SJCRH30 (cell line): ENCODE results near the gene TRAK1. TPM values are rescaled to one million over a fixed set of nuclear protein-coding genes. Genes with fewer than 3 reads are reported as not detected.

Experiments used
- DNase-seq, 2 experiments: peaks; one replicate each; pipeline ENCODE4 v3.0.0-alpha.2; 2015 to 2020
- H3K27ac ChIP-seq: fragments of 250-450 bp; sonication (Bioruptor Pico); 2 replicates; pipeline ENCODE4 v1.5.1; 2020; ENCODE audit warnings: mild to moderate bottlenecking, moderate library complexity
- H3K27me3 ChIP-seq: fragments of 250-450 bp; sonication (Bioruptor Pico); 2 replicates; pipeline ENCODE4 v1.5.1; 2020; ENCODE audit warnings: mild to moderate bottlenecking, moderate library complexity
- H3K36me3 ChIP-seq: fragments of 250-450 bp; sonication (Bioruptor Pico); 2 replicates; pipeline ENCODE4 v1.5.1; 2020; ENCODE audit warnings: mild to moderate bottlenecking, moderate library complexity
- H3K4me1 ChIP-seq: fragments of 250-450 bp; sonication (Bioruptor Pico); 2 replicates; pipeline ENCODE4 v1.5.1; 2020; ENCODE audit warnings: mild to moderate bottlenecking, moderate library complexity
- H3K4me3 ChIP-seq: fragments of 250-450 bp; sonication (Bioruptor Pico); 2 replicates; pipeline ENCODE4 v1.5.1; 2020; ENCODE audit warnings: mild to moderate bottlenecking, moderate library complexity
- H3K9me3 ChIP-seq: fragments of 250-450 bp; sonication (Bioruptor Pico); replicated peaks from 2 replicates; pipeline ENCODE4 v1.5.1; 2020; ENCODE audit warnings: mild to moderate bottlenecking, moderate library complexity
- total RNA-seq: library from RNA; depleted of rRNA; stranded (reverse); fragments of >200 nt; shearing (Covaris generic); gene quantifications from 2 replicates; pipeline ENCODE4 v1.2.3, GENCODE V29; 2014

TRAK1 gene
- total RNA-seq, 1 experiment from 2014 or later, result 12.1 TPM

- no peak overlapping the region for H3K27ac ChIP-seq
- H3K36me3 ChIP-seq, result no peaks in the 10 kb centered on the region
- DNase-seq, result no peak
- no peaks in the 10 kb centered on the region for H3K9me3 ChIP-seq
- H3K4me1 ChIP-seq, result no peaks in the 10 kb centered on the region
- H3K27me3 ChIP-seq, result no peaks in the 10 kb centered on the region
- H3K4me3 ChIP-seq, result no peak overlapping the region
Measured at GRCh38 chr3:42220436-42221121, 129.4 kb downstream of the TRAK1 start.

GRCh38 chr3:42222942-42223693, 132.0 kb downstream of the TRAK1 start:
- Histone ChIP-seq H3K9me3 (no peaks in the 10 kb centered on the region), H3K27ac (no peak overlapping the region), H3K36me3 (no peaks in the 10 kb centered on the region), H3K27me3 (no peaks in the 10 kb centered on the region), H3K4me1 (no peaks in the 10 kb centered on the region), H3K4me3 (no peak overlapping the region)
- DNase-seq, result no peak

- Histone ChIP-seq H3K9me3 (no peaks in the 10 kb centered on the region), H3K4me1 (no peaks in the 10 kb centered on the region), H3K36me3 (no peaks in the 10 kb centered on the region), H3K27ac (no peak overlapping the region), H3K27me3 (no peaks in the 10 kb centered on the region), H3K4me3 (no peak overlapping the region)
- DNase-seq, result no peak
Measured at GRCh38 chr3:42224178-42224577, 133.0 kb downstream of the TRAK1 start.

- H3K4me1 ChIP-seq, result no peaks in the 10 kb centered on the region
- no peak overlapping the region for H3K4me3 ChIP-seq
- no peak for DNase-seq
- no peak overlapping the region for H3K27ac ChIP-seq
- H3K27me3 ChIP-seq, result no peaks in the 10 kb centered on the region
- no peaks in the 10 kb centered on the region for H3K36me3 ChIP-seq
- H3K9me3 ChIP-seq, result no peaks in the 10 kb centered on the region
Measured at GRCh38 chr3:42224658-42225421, 133.7 kb downstream of the TRAK1 start.

- Histone ChIP-seq H3K9me3 (no peaks in the 10 kb centered on the region), H3K4me1 (no peaks in the 10 kb centered on the region), H3K36me3 (no peaks in the 10 kb centered on the region), H3K27me3 (no peaks in the 10 kb centered on the region), H3K4me3 (no peak overlapping the region), H3K27ac (no peak overlapping the region)
- DNase-seq, result no peak
Measured at GRCh38 chr3:42225486-42226363, 134.6 kb downstream of the TRAK1 start.

- Histone ChIP-seq H3K4me3 (no peak overlapping the region), H3K27ac (no peak overlapping the region), H3K9me3 (no peaks in the 10 kb centered on the region), H3K4me1 (no peaks in the 10 kb centered on the region), H3K36me3 (no peaks in the 10 kb centered on the region), H3K27me3 (no peaks in the 10 kb centered on the region)
- peak in 1 of 2 experiments; percentile 24 for DNase-seq
Measured at GRCh38 chr3:42226470-42227425, 135.6 kb downstream of the TRAK1 start.

GRCh38 chr3:42228796-42229195, 137.6 kb downstream of the TRAK1 start:
- Histone ChIP-seq H3K27me3 (no peaks in the 10 kb centered on the region), H3K36me3 (no peaks in the 10 kb centered on the region), H3K4me3 (no peak overlapping the region), H3K27ac (no peak overlapping the region), H3K4me1 (no peaks in the 10 kb centered on the region), H3K9me3 (no peaks in the 10 kb centered on the region)
- no peak for DNase-seq

GRCh38 chr3:42229266-42229941, 138.2 kb downstream of the TRAK1 start:
- Histone ChIP-seq H3K4me1 (no peaks in the 10 kb centered on the region), H3K27me3 (no peaks in the 10 kb centered on the region), H3K4me3 (no peak overlapping the region), H3K9me3 (no peaks in the 10 kb centered on the region), H3K36me3 (no peaks in the 10 kb centered on the region), H3K27ac (no peak overlapping the region)
- DNase-seq, result no peak

- no peaks in the 10 kb centered on the region for H3K36me3 ChIP-seq
- no peak overlapping the region for H3K27ac ChIP-seq
- DNase-seq, result peak; percentile 11 to 37
- H3K27me3 ChIP-seq, result no peaks in the 10 kb centered on the region
- no peak overlapping the region for H3K4me3 ChIP-seq
- H3K4me1 ChIP-seq, result no peaks in the 10 kb centered on the region
- no peaks in the 10 kb centered on the region for H3K9me3 ChIP-seq
Measured at GRCh38 chr3:42229942-42230688, 139.0 kb downstream of the TRAK1 start.

- no peaks in the 10 kb centered on the region for H3K4me1 ChIP-seq
- no peaks in the 10 kb centered on the region for H3K36me3 ChIP-seq
- no peaks in the 10 kb centered on the region for H3K9me3 ChIP-seq
- H3K27me3 ChIP-seq, result no peaks in the 10 kb centered on the region
- H3K27ac ChIP-seq, result no peak overlapping the region
- H3K4me3 ChIP-seq, result no peak overlapping the region
- no peak for DNase-seq
Measured at GRCh38 chr3:42230860-42231259, 139.7 kb downstream of the TRAK1 start.

- Histone ChIP-seq H3K36me3 (no peaks in the 10 kb centered on the region), H3K4me1 (no peaks in the 10 kb centered on the region), H3K27ac (no peak overlapping the region), H3K9me3 (no peaks in the 10 kb centered on the region), H3K4me3 (no peak overlapping the region), H3K27me3 (no peaks in the 10 kb centered on the region)
- DNase-seq, result no peak
Measured at GRCh38 chr3:42235532-42235931, 144.4 kb downstream of the TRAK1 start.

- Histone ChIP-seq H3K27me3 (no peaks in the 10 kb centered on the region), H3K9me3 (no peaks in the 10 kb centered on the region), H3K4me3 (no peak overlapping the region), H3K36me3 (no peaks in the 10 kb centered on the region), H3K4me1 (no peaks in the 10 kb centered on the region), H3K27ac (no peak overlapping the region)
- DNase-seq, result no peak
Measured at GRCh38 chr3:42236611-42237010, 145.5 kb downstream of the TRAK1 start.

GRCh38 chr3:42246091-42246490, 154.9 kb downstream of the TRAK1 start:
- H3K4me3 ChIP-seq, result no peak overlapping the region
- no peak overlapping the region for H3K27ac ChIP-seq
- H3K4me1 ChIP-seq, result no peaks in the 10 kb centered on the region
- DNase-seq, result no peak
- no peaks in the 10 kb centered on the region for H3K9me3 ChIP-seq
- no peaks in the 10 kb centered on the region for H3K27me3 ChIP-seq
- H3K36me3 ChIP-seq, result no peaks in the 10 kb centered on the region
